Measurements from ENCODE around the gene LRRC4C.

GRCh38 chr11:40285558-40285957, 1173.9 kb downstream of the LRRC4C start:
- no peak for TF ChIP-seq CTCF (conservative IDR thresholded peaks at IDR 0.05; ENCODE audit: low read depth in 2 of 2)
- no peak for TF ChIP-seq EZH2 (IDR thresholded peaks at IDR 0.05; ENCODE audit: low read depth, unreplicated experiment)

All from GM23338 (cell line).